GM12872 (cell line): ENCODE data around the gene CEACAM8.

Experiments
- TF ChIP-seq, protein P1 (sequence below): IDR thresholded peaks from 3 replicates; pipeline ENCODE4 v1.5.1; 2011; ENCODE audit warnings: low read depth, mild to moderate bottlenecking, low read length, moderate library complexity; ENCODE audit not compliant: insufficient read depth

Gene CEACAM8

GRCh38 chr19:42619271-42619670 lies 24.5 kb upstream of the CEACAM8 start:
- TF ChIP-seq, protein P1, sequence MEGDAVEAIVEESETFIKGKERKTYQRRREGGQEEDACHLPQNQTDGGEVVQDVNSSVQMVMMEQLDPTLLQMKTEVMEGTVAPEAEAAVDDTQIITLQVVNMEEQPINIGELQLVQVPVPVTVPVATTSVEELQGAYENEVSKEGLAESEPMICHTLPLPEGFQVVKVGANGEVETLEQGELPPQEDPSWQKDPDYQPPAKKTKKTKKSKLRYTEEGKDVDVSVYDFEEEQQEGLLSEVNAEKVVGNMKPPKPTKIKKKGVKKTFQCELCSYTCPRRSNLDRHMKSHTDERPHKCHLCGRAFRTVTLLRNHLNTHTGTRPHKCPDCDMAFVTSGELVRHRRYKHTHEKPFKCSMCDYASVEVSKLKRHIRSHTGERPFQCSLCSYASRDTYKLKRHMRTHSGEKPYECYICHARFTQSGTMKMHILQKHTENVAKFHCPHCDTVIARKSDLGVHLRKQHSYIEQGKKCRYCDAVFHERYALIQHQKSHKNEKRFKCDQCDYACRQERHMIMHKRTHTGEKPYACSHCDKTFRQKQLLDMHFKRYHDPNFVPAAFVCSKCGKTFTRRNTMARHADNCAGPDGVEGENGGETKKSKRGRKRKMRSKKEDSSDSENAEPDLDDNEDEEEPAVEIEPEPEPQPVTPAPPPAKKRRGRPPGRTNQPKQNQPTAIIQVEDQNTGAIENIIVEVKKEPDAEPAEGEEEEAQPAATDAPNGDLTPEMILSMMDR: no peak

GRCh38 chr19:42613666-42614065 lies 18.9 kb upstream of the CEACAM8 start:
- TF ChIP-seq, protein P1: no peak

DNA sequence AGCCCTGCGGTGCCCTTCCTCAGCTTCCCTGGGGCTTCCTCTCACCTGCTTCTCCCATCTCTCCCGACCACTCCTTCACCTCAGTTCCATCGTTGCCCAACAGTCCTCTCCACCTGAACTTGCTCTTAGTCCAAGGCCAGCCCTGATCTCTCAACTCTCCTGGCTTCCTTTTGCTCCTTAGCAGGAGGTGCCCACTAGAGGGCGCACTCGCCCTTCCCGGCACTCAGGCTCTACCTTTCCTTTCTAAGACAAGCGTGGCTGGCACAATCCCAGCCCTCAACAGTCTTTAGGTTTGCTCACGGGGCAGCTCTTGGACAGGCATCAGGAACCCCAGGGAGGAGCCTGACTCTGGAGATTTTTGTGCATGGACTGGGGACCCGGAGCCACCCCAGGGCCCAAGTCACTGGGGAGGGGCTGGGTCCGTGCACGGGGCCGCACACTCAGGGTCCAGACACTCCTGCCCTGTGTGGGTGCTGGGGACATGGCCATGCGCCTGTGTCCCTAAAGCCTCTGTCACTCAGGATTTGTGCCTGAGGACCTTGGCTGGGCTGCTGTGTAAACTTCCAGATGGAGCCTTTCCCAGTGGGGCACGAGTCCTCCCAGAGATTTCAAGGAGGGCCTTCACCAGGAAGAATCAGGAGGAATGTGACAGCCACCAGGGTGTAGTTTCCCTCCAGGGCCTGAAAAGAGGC lies 12.1 kb upstream of the CEACAM8 start:
- TF ChIP-seq, protein P1: peak; percentile 93

- TF ChIP-seq, protein P1: no peak
Observed at GRCh38 chr19:42601811-42602443, 7.2 kb upstream of the CEACAM8 start.

DNA sequence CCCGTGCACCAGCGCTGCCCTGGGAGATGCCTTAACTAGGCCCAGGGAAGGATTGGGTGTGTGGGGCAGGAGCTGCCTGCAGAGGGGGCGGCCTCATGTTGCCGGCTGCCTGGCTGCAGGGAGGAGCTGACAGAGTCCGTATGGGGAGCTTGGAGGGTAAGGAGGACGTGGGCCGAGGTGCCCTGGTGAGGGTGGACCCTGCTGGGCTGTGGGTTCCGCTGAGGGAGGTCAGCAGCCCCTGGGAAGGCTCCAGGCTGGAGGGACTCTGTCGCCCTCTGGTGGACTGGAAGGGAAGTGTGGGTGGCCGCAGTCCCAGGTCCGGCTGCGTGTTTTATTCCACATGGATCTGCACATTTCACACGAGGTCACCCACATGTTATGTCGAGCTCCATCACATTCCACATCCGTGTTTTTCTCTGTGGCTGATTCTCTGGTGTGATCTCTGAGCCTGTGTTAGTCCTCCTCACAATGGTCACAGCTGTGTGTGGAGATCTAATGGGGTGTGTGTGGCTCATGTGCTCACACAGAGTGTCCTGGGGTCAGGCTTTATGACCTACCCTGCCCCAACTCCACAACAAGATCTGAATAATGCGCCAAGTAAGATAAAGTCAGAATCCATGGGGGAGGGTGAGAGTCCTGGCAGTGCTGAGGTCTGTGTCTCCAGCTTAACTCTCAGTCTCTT lies 1.8 kb upstream of the CEACAM8 start:
- TF ChIP-seq, protein P1: peak; percentile 99

- TF ChIP-seq, protein P1: no peak
Observed at GRCh38 chr19:42595550-42596172, 937 bp upstream of the CEACAM8 start.

DNA sequence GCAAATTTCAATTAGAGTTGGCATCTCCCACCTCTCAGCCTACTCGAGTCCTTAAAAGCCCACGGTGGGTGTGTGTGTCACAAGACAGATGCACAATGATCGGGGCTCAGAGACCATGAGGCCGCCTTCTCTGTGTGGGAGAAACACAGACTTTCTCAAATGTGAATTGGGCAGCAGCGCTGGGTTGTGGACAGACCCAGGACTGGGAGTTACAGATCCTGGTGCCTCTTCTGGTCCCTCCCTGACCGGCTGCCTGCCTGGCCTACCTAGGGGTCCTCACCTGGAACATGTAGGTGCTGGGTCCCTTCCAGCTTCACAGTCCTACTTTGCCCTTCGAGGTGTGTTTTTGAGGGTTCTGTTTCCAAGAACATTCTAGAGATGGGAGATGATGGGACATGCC lies 4.9 kb downstream of the CEACAM8 start:
- TF ChIP-seq, protein P1: no peak
